ENCODE results near the gene SAXO1.
"Not testable (repeated sequence)": the region's sequence is repeated elsewhere in the genome, so short reads cannot be mapped to it uniquely, and the experiment has no call there.

- TF ChIP-seq, protein P1, sequence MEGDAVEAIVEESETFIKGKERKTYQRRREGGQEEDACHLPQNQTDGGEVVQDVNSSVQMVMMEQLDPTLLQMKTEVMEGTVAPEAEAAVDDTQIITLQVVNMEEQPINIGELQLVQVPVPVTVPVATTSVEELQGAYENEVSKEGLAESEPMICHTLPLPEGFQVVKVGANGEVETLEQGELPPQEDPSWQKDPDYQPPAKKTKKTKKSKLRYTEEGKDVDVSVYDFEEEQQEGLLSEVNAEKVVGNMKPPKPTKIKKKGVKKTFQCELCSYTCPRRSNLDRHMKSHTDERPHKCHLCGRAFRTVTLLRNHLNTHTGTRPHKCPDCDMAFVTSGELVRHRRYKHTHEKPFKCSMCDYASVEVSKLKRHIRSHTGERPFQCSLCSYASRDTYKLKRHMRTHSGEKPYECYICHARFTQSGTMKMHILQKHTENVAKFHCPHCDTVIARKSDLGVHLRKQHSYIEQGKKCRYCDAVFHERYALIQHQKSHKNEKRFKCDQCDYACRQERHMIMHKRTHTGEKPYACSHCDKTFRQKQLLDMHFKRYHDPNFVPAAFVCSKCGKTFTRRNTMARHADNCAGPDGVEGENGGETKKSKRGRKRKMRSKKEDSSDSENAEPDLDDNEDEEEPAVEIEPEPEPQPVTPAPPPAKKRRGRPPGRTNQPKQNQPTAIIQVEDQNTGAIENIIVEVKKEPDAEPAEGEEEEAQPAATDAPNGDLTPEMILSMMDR (IDR thresholded peaks at IDR 0.05 in 8 of 11, conservative IDR thresholded peaks at IDR 0.05 in 3 of 11) = not testable (repeated sequence)
- TF ChIP-seq POLR2A (IDR thresholded peaks at IDR 0.05) = not testable (repeated sequence)
These were observed 102.4 kb downstream of the SAXO1 start for GRCh38 chr9:18930611-18931010.
